Keratinocyte (primary cell): ENCODE data around the gene AMMECR1.

Experiments
- EZH2 ChIP-seq: IDR thresholded peaks from one replicate; pipeline ENCODE4 v1.6.1; 2012; ENCODE audit warnings: inconsistent platforms, mild to moderate bottlenecking, low read length, moderate library complexity
- TF ChIP-seq, protein P1 (sequence below), 3 experiments: IDR thresholded peaks in 1 of 3; conservative IDR thresholded peaks in 1 of 3; optimal IDR thresholded peaks in 1 of 3; 2 replicates in 2 of 3; 3 replicates in 1 of 3; pipeline versions ENCODE3 to v1.5.1; 2011; ENCODE audit warnings: low read length in 3 of 3, mild to moderate bottlenecking in 3 of 3, moderate library complexity in 2 of 3, control low read depth in 1 of 3, inconsistent platforms in 1 of 3; ENCODE audit not compliant: insufficient read depth in 2 of 3; ENCODE audit errors: extremely low read depth in 1 of 3

DNA sequence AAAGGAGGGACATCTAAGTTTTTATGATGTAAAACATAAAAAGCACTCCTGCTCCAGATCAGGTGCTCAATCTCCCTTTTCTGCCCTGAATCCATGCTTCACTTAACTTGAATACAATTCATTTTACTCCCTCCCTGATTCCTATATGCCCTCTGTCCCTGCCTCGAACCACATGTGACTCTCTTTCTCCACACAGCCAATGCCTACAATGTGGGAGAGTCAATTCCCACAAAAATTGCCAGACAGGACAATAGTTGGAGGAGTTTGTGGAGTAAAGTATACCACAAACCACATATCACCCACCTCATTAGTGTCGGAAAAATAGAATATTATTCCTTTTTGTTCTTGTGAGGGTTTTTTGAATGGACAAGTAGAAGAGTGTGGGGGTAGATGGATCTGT is 9.7 kb downstream of the AMMECR1 start:
- TF ChIP-seq, protein P1, sequence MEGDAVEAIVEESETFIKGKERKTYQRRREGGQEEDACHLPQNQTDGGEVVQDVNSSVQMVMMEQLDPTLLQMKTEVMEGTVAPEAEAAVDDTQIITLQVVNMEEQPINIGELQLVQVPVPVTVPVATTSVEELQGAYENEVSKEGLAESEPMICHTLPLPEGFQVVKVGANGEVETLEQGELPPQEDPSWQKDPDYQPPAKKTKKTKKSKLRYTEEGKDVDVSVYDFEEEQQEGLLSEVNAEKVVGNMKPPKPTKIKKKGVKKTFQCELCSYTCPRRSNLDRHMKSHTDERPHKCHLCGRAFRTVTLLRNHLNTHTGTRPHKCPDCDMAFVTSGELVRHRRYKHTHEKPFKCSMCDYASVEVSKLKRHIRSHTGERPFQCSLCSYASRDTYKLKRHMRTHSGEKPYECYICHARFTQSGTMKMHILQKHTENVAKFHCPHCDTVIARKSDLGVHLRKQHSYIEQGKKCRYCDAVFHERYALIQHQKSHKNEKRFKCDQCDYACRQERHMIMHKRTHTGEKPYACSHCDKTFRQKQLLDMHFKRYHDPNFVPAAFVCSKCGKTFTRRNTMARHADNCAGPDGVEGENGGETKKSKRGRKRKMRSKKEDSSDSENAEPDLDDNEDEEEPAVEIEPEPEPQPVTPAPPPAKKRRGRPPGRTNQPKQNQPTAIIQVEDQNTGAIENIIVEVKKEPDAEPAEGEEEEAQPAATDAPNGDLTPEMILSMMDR (optimal IDR thresholded peaks at IDR 0.05 in 1 of 3, IDR thresholded peaks at IDR 0.05 in 1 of 3, conservative IDR thresholded peaks at IDR 0.05 in 1 of 3; ENCODE audit: extremely low read depth in 1 of 3, insufficient read depth in 2 of 3, low read length in 3 of 3), result no peak
- TF ChIP-seq EZH2, result no peak
